C4-2B (cell line): ENCODE data around the gene SSTR5.

Experiments
- CTCF ChIP-seq: fragments of 450-650 bp; conservative IDR thresholded peaks from 2 replicates; pipeline ENCODE4 v1.5.1; 2017; ENCODE audit warnings: mild to moderate bottlenecking
- ZFX ChIP-seq: fragments of 450-650 bp; IDR thresholded peaks from 2 replicates; pipeline ENCODE4 v1.6.1; 2017

DNA sequence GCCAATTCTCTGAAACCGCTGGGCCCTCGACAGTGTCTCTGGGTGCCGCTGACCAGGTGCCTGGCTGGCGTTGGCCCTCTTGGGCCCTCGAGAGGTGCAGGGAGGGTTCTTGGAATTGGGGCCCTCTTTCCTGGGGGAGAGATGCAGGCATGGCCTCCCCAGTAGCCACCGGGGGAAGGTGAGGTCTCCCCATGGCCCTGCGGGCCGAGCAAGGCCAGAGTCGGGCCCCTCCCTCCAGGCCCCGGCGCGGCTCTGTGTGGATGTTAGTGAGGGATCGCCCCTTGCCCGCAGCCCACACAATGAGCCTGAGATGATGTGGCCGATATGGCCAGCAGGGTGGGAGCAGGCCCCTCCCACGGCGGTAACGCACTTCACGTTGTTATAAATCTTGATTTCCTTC is 46.6 kb downstream of the SSTR5 start:
- TF ChIP-seq CTCF (no peak), ZFX (no peak)
